ENCODE data around the gene PPP1R9B.
A peak's percentile ranks its signal among the peaks of the same experiment; 100 is the strongest.

PPP1R9B gene

GRCh38 chr17:50163843-50164696 lies 13.6 kb upstream of the PPP1R9B start:
- no peak for DNase-seq (ENCODE audit: extremely low spot score, insufficient read length, low read depth)
- peak; percentile 61 for FAIRE-seq

- no peak for FAIRE-seq
- no peak for DNase-seq (ENCODE audit: extremely low spot score, insufficient read length, low read depth)
These were observed 12.2 kb upstream of the PPP1R9B start for GRCh38 chr17:50162466-50163254.

- FAIRE-seq = no peak
- no peak for DNase-seq (ENCODE audit: extremely low spot score, insufficient read length, low read depth)
These were observed 11.4 kb upstream of the PPP1R9B start for GRCh38 chr17:50161911-50162288.

GRCh38 chr17:50161023-50161910 lies 10.8 kb upstream of the PPP1R9B start:
- DNase-seq (ENCODE audit: extremely low spot score, insufficient read length, low read depth) = peak; percentile 98
- FAIRE-seq = peak; percentile 92

GRCh38 chr17:50157891-50158290 lies 7.4 kb upstream of the PPP1R9B start:
- no peak for DNase-seq (ENCODE audit: extremely low spot score, insufficient read length, low read depth)
- FAIRE-seq = no peak

- FAIRE-seq = no peak
- DNase-seq (ENCODE audit: extremely low spot score, insufficient read length, low read depth) = no peak
These were observed 4.8 kb upstream of the PPP1R9B start for GRCh38 chr17:50155115-50155819.

GRCh38 chr17:50154604-50155003 lies 4.1 kb upstream of the PPP1R9B start:
- peak; percentile 81 for FAIRE-seq
- DNase-seq (ENCODE audit: extremely low spot score, insufficient read length, low read depth) = no peak

- DNase-seq (ENCODE audit: extremely low spot score, insufficient read length, low read depth) (no peak), FAIRE-seq (no peak)
These were observed 3.4 kb upstream of the PPP1R9B start for GRCh38 chr17:50153650-50154575.

- DNase-seq (ENCODE audit: extremely low spot score, insufficient read length, low read depth) = no peak
- no peak for FAIRE-seq
These were observed 2.3 kb upstream of the PPP1R9B start for GRCh38 chr17:50152736-50153135.

GRCh38 chr17:50151937-50152547 lies 1.6 kb upstream of the PPP1R9B start:
- peak; percentile 91 for FAIRE-seq

GRCh38 chr17:50151041-50151936 lies 812 bp upstream of the PPP1R9B start:
- peak; percentile 84 for FAIRE-seq
- no peak for DNase-seq (ENCODE audit: extremely low spot score, insufficient read length, low read depth)

More at GRCh38 chr17:50151937-50152547, 1.6 kb upstream of the PPP1R9B start:
- DNase-seq (ENCODE audit: extremely low spot score, insufficient read length, low read depth) = no peak

GRCh38 chr17:50149417-50150353 lies 792 bp downstream of the PPP1R9B start:
- no peak for DNase-seq (ENCODE audit: extremely low spot score, insufficient read length, low read depth)
- FAIRE-seq = no peak

- FAIRE-seq = no peak
- no peak for DNase-seq (ENCODE audit: extremely low spot score, insufficient read length, low read depth)
These were observed 1.4 kb downstream of the PPP1R9B start for GRCh38 chr17:50149091-50149416.

GRCh38 chr17:50148226-50149090 lies 2.0 kb downstream of the PPP1R9B start:
- FAIRE-seq = peak; percentile 98
- no peak for DNase-seq (ENCODE audit: extremely low spot score, insufficient read length, low read depth)

- FAIRE-seq (no peak), DNase-seq (ENCODE audit: extremely low spot score, insufficient read length, low read depth) (no peak)
These were observed 2.6 kb downstream of the PPP1R9B start for GRCh38 chr17:50147841-50148225.
